Measurements from ENCODE around the gene ATP11A. TPM values are rescaled to one million over a fixed set of nuclear protein-coding genes. Genes with fewer than 3 reads are reported as not detected.

ATP11A gene
- total and polyA plus RNA-seq, 10 of the 15 experiments (the other 5 are each of a cell fraction or from before 2014, with no cell fraction given) = 1.4 to 69.6 (median 14.4) TPM

GRCh38 chr13:112826565-112826964 lies 136.7 kb downstream of the ATP11A start (continued):
- no peak for TF ChIP-seq E2F8 (IDR thresholded peaks at IDR 0.05; ENCODE audit: low read depth, partially characterized antibody)

GRCh38 chr13:112828082-112828699 lies 138.4 kb downstream of the ATP11A start:
- ChIA-PET RAD21 (ENCODE audit: unreplicated experiment) (no interaction called here), CTCF (interaction anchor here (0.6 kb wide), 1 partner anchor 139 kb away, joined by 3 read pairs; the partner anchor contains the start of gene ATP11A), POLR2A (no interaction called here), SMC1A (ENCODE audit: uncharacterized antibody, unreplicated experiment) (interaction anchor here (0.7 to 1.0 kb wide), 2 partner anchors 11 to 139 kb away, joined by 3 to 4 read pairs; no protein-coding TSS in a partner anchor)
- Histone ChIP-seq H3K9me3 (replicated peaks; ENCODE audit: control insufficient read depth, insufficient read depth, low read length) (no peaks in the 10 kb centered on the region), H3K4me1 (ENCODE audit: control insufficient read depth, insufficient read depth, low read length) (peaks cover 9% of the 10 kb centered on the region), H3K4me3 (no peak overlapping the region), H4K20me1 (ENCODE audit: control insufficient read depth, insufficient read depth) (no peaks in the 10 kb centered on the region), H3K36me3 (ENCODE audit: control insufficient read depth in 2 of 2, insufficient read depth in 2 of 2, low read length in 1 of 2) (peaks cover 22 to 26% of the 10 kb centered on the region in 2 experiments; a peak in 3 of 4 replicates), H3K79me2 (ENCODE audit: control insufficient read depth, insufficient read depth, low read length) (no peaks in the 10 kb centered on the region), H3K9ac (ENCODE audit: control insufficient read depth, insufficient read depth, low read length) (no peak overlapping the region), H2AFZ (ENCODE audit: control insufficient read depth, low read depth, low read length) (no peak overlapping the region), H3K4me2 (ENCODE audit: control insufficient read depth, insufficient read depth) (no peak overlapping the region), H3K27ac (ENCODE audit: control insufficient read depth, insufficient read depth) (peak overlapping the region; percentile 29), H3K27me3 (replicated peaks in 1 of 2; ENCODE audit: control insufficient read depth in 2 of 2, insufficient read depth in 2 of 2, low read length in 1 of 2) (no peaks in the 10 kb centered on the region)
- intact Hi-C loops (cut with micrococcal nuclease; ENCODE audit: unreplicated experiment) = no loop called here
- WGBS (ENCODE audit: insufficient coverage, insufficient replicate concordance, low lambda C conversion rate, missing lambda C conversion rate) = 94% methylated on average over 19 of the region's 19 CpGs
- in situ Hi-C loops (cut with MboI) = no loop called here
- DNase-seq (ENCODE audit: low read depth, low spot score) (no peak), FAIRE-seq (no peak), ATAC-seq (peak; percentile 95)
- BruUV-seq (replicated peaks) = no TSS peak
- TF ChIP-seq ZNF24 (IDR thresholded peaks at IDR 0.05) = no peak
- TF ChIP-seq RCOR1 (conservative IDR thresholded peaks at IDR 0.05; ENCODE audit: low read depth, low read length) = no peak
- TF ChIP-seq SPI1 (IDR thresholded peaks at IDR 0.05; ENCODE audit: borderline replicate concordance, insufficient read depth, low read depth, low read length) = no peak
- TF ChIP-seq TAF1 (IDR thresholded peaks at IDR 0.05; ENCODE audit: borderline replicate concordance, low read depth, low read length) = no peak
- no peak for TF ChIP-seq CHD4 (IDR thresholded peaks at IDR 0.05)
- no peak for TF ChIP-seq IKZF2 (IDR thresholded peaks at IDR 0.05)
- no peak for TF ChIP-seq CBFB (IDR thresholded peaks at IDR 0.05; ENCODE audit: low read depth)
- no peak for TF ChIP-seq TBL1XR1 (IDR thresholded peaks at IDR 0.05; ENCODE audit: low read depth, low read length)
- no peak for TF ChIP-seq MTA3 (IDR thresholded peaks at IDR 0.05; ENCODE audit: borderline replicate concordance, low read length)
- 0 out of 2 replicates have a peak, but pooled peaks have one; percentile 42 for TF ChIP-seq TCF12 (IDR thresholded peaks at IDR 0.05; ENCODE audit: low read depth, low read length)
- no peak for TF ChIP-seq FOS (IDR thresholded peaks at IDR 0.05; ENCODE audit: borderline replicate concordance, extremely low read depth, insufficient read length)
- TF ChIP-seq ZNF207 (IDR thresholded peaks at IDR 0.05; ENCODE audit: borderline replicate concordance) = no peak
- TF ChIP-seq FOXM1 (IDR thresholded peaks at IDR 0.05; ENCODE audit: low read depth, low read length) = no peak
- no peak for TF ChIP-seq CUX1 (IDR thresholded peaks at IDR 0.05; ENCODE audit: insufficient replicate concordance, low read depth, low read length)
- TF ChIP-seq BCL11A (IDR thresholded peaks at IDR 0.05; ENCODE audit: low read depth, low read length) = no peak

Data from GM12878 (cell line).